GM19238 (cell line): ENCODE measurements around the gene CLEC16A.

Experiments
- DNase-seq: peaks from one replicate; pipeline ENCODE4 v3.0.0; 2011; ENCODE audit warnings: low spot score; ENCODE audit not compliant: insufficient read length

Gene CLEC16A

DNA sequence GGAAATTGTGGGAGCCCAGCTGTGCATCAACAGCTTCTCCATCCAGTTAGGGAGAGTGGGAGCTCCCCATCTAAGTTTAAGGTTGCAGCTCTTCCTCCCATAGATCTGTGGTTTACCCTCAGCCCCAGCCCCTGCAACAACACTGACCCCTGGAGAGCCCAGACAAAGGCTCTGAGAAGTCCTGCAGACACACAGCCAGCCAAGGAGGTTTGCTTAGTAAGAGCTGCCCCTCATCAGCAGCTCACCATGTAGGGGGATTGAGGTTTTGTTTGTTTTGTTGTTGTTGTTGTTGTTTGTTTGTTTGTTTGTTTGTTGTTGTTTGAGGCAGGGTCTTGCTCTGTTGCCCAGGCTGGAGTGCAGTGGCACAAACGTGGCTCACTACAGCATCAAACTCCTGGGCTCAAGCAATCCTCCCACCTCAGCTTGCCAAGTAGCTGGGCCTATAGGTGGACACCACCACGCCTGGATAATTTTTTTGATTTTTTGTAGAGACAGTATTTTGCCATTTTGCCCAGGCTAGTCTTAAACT is 138.6 kb downstream of the CLEC16A start:
- no peak for DNase-seq

DNA sequence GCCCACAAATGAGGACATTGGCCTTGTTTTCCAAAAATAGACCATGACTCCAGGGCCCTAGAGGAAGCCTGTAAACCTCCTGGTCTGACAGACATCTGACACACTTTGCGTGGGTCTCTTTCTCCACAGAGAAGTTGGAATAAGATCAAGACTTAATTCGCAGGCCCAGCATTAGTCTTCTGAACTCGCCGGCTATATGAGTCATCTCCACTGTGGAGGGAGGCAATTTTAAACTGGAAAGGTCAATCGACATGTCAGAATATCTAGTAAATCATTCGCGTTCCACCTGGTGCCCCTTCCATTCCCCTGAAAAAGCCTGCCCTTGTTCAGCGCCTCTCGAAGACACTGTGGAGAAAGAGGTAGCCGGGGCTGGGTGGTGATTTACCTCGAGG is 140.1 kb downstream of the CLEC16A start:
- DNase-seq: no peak

DNA sequence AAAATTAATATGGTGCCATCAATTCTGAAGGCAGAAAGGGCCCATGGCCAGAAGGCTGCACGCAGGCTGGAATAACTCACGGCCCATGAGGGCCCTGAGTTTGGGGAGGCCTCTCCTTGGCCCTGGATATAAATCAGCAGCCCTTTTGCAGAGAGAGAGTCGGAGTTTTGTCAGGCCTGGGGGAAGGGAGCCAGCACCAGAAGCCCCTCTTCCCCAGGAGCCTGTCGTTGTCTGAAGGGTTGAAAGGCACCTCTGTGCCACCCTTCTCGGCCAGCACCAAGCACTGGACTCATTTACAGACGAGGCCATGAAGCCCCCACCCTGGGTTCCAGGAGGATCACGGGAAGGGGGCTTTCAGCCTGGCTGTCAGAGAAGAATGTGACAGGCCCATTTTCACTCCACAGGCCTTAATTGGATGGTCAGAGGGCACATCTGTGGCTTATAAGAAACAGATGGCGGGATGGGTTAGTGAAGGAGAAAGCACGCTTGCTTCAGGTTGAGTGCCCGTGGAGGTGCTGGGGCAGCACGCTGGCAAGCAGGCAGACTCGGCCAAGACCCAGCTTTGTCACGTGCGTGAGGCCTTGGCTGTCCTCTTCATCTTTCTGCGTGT is 140.6 kb downstream of the CLEC16A start:
- DNase-seq: no peak

DNA sequence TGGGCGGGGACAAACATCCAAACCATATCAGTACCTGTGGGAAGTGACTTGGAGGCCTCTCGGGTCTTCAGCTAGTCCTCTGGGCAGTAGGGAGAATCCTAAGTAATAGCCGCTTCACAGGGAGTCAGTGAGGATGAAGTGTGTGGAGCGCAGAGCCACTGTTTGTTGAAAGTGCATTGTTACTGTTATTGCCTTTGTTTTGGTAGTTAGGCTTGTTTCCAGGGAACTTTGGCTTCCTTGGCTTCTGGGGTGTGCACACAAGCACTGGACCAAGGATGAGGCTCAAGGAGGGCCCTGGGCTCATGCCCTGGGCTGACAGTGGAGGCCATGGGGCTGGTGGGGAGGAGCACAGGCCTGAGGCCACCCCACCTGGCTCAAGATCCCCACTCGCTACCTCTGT is 141.6 kb downstream of the CLEC16A start:
- DNase-seq: no peak

DNA sequence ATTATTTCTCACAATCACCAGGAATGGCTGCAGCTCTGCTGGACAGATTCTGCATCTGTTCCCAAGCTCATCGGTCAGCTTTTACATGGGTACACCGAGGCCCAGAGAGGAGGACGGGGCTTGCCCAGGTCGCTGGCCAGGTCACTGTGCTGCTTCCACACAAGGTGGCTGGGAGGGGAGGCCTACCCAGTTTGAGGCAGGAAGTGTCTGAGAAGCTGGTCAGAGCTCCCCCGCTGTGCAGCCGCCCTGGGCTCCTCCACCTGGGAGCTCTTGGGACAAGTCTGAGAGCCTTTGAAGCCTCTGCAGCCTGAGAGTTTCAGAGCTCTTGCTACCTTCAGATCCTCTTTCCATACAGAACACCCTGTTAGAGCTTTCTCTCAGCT is 143.3 kb downstream of the CLEC16A start:
- no peak for DNase-seq

DNA sequence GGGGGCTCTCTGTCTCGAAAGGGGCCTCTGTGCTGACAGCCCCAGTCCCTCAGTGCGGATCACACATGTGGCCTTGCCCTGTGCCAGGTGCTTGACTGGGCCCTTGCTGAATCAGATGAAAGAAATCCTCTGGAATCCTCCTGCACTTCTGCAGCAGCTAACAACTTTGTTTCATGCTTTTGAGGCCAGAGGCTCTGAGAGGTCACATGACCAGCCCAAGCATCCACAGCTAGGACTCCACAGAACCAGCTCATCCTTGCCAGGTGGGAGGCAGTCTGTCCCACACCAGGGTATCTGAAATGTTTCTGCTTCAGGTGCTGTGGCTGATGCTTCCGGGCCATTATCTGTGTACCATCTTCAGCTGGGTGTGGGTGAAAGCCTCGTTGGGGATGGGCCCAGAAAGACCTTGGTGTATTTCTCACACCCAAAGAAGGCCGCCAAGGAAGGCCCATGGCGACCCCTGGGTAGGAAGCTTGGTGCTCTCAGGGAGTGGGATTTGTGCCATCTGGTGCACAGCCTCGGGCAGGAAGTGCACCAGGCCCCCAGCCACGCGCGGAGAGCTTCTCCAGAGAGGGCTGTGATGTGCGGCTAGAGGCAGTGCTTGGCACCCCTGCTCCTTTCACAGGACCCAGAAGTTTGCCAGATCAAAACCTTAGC is 143.8 kb downstream of the CLEC16A start:
- DNase-seq: no peak

DNA sequence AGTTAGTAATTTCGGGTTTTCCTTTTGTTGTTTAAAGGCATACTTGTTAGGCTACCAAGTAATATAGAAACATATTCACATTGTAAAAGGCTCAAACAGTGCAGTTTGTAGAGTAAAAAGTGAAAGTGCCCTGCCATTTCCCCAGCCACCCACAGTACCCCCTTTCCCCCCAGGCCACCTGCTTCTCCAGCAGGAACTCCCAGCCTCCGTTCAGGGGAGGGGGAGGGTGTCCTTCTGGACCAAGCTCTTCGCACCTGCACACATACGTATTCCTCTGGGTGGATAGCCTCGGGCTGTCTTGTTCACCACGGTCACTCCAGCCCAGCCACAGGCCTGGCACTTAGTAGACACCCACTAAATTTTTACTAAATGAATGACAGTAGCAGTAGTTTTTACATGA is 144.5 kb downstream of the CLEC16A start:
- DNase-seq: no peak

DNA sequence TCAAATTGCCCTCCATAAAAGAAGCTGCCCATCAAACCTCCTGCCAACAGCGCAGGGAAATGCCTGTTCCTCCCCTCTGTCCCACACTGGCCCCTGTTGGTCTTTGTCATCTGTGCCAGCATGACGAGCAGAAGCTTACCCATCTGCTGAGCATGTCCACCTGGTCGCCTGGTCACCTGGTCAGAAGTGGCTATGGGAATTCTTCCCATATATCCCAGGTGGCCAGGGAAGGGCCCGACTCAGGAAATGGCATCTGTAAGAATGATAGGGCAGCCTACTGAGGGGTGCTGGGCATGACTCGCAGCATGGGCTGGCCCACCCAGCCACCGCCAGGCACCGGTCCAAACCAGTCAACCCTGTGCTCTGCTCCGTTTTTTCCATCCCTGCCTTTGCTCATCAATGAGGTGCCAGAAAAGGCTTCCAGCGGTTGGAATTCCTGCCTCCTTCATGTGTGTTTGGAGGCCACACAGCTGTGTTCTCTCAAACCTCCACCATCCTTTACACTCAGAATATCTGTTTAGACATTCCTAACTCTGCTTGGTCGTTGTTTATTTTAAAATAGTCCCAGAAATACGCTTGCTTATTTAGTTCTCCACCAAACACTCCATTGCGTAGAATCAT is 145.2 kb downstream of the CLEC16A start:
- no peak for DNase-seq

DNA sequence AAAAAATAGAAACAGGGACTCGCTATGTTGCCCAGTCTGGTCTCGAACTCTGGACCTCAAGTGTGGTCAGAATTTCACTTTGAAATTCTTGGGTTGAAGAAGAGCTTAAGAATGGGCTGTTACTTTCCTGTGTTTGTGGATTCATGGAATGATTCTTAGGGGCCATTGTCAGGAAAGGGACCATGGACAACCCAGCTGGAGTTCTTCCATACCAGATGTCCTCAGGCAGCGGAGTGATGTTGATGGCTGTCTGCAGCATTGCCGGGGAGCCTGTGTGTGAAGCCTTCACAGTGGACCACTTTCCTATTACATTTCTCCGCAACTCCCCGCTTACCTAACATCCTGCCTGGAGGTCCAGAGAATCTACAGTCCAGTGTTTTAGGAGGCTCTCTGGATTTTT is 145.9 kb downstream of the CLEC16A start:
- no peak for DNase-seq

DNA sequence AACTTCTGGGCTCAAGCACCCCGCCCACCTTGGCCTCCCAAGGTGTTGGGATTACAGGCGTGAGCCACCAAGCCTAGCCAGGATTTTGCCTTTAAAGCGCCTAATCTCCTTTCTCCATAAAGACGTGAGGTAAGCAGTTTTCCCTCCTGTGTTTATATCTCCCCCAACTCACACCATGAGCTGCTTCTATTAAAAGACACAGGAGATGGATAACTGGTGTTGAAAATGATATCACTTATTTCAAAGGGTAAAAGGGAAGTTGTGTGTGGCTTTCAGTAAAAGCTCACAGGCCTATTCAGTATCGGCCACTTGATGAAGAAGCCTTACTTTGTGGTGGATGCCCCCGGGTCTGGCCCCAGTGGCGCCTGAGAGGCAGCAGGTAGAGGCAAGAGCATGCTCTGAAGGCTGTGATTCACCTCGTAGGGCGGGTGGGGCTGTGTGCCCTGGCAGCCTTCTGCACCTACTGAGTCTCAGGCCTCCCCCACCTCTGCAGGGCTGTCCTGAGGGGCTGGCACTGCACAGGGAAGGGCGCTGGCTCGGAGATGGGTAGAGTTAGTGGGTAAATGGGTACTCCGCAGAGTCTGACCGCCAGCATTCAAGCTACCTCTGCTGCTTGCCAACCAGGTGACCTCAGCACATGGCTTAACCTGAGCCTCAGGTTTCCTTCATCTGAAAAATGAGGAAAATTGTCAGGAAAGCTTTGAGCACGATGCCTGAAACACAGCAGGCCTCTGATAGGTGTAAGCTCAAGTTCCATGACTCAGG is 146.8 kb downstream of the CLEC16A start:
- no peak for DNase-seq

DNA sequence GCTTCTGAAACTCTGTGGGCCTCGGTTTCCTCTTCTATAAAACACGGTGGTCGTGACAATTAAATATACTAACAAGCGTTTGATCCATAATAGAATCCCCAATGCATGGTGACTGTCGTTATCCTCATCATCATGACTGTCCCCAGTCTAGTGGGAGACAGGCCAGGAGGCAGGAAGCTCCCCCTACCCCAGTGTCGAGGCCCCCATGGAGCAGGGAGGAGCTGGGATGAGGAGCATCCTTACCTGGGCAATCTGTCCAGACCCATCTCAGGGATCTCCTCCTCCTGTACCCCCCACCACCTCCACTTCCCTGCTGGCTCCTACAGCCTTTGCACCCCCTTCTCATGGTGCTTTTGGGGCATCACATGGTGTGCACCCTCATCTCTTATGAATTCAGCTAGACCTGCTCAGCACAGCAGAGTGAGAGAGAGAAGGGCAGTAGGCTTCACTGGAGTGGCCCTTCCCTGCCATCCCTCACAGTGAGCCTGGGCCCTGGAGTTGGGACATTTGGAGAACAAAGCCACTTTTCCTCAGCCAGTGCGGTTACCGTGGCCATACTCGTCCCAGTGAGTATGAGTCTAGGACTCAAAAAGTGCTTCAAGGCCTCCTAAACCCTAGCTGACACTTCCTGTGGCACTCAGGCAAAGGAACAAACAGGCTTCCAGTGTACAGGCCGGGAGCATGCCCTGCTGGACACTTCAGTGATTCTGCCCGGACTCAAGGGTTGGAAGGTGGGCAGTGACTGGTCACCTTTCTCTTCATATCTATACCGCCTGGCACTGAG is 148.6 kb downstream of the CLEC16A start:
- no peak for DNase-seq

DNA sequence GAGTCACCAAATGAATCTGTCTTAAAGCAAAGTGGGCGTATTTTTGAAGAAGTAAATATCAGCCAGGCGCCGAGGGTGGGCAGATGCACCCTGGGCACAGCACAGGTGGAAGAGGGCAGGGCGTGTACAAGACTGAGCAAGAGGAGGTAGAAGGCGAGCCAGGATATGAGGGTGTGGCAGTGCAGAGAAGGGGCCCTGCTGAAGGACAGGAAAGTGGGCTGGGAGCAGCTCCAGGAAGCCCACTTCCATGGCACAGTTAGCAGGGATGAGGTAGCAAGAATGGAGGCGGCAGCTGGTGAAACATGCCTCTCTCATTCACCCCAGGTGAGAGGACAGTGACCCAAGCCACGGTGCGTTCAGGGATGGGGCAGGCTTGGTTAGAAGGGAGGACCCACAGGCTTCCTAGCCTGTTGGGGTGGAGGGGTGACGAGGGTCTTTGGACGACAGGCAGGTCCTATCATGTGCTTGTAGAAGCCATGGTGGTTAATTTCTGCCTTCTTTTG is 149.3 kb downstream of the CLEC16A start:
- no peak for DNase-seq

DNA sequence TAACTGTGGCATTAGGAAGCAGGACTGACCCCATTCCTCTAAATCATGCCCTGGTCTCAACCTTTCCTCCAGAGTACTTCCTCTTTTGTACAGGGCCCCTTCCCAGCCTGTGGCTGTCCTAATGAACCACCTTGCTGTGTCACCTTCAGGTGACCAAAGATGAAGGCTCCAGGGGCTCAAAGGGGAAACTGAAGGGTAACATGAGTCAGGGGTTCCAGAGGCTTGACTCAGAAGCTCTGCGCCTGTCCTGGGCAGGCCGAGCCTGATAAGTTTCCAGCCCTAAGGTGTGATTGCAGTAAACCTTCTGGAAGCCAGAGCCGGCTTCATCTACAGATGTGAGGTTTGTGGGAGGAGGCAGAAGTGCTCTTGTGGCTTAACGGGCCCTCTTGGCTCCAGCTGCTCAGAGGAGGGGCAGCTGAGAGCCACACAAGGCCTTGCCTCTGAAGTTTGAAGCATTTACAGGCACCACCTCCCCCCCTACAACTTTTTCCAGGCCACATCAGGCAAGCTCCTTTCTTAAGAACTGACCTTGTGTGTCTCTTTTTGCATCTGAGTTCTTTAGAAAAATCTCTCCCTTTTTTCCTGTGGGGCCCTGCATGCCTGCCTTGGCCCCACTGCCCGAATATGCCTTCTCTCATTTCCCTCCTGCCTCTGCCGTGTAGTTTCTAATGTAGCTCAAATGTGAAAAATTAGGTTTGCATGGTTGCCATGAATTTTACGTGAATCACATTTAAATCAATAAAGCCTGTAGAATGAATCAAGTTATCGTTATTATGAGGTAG is 149.9 kb downstream of the CLEC16A start:
- DNase-seq: peak; percentile 76

DNA sequence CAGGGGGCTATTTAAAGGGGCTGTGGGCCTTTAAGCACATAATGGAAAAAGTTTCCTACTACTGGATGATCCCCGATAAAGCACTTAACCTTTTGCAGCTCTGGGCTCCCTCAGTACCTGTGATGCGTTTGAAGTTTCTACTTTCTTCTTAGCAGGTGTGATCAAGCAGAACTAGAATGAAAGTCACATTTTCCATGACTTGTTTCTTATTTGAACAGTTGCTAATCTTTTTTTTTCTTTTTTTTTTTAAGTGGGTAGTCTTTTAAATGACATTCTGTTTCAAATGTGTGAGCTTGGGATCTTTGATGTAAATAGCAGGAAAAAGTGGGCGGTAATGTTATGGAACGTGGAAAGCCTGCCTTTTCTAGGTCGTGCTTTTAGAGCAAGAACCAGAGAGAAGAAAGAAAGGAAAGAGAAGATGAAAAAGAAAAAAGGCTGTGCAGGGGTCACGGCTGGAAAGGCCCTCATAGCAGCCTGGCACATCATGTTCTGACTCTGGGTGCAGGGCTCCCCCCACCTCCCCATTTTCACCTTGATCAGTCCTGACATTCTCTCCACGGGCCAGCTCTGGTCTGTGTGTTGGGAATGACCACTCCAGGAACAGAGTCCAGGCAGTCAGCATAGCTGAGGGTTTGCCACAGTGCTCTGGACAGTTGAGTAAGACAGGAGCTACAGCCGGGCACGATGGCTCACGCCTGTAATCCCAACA is 150.6 kb downstream of the CLEC16A start:
- no peak for DNase-seq

DNA sequence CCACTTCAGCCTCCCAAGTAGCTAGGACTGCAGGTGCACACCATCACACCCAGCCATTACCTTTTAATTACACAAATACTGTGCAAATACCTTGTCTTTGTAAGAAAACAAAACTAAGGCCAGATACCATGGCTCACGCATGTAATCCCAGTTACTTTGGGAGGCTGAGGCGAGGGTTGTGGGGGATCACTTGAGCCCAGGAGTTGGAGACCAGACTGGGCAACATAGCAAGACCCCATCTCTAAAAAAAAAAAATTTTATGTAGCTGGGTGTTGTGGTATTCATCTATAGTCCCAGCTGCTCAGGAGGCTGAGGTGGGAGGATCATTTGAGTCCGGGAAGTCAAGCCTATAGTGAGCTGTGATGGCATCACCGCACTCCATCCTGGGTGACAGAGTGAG is 151.6 kb downstream of the CLEC16A start:
- DNase-seq: no peak

DNA sequence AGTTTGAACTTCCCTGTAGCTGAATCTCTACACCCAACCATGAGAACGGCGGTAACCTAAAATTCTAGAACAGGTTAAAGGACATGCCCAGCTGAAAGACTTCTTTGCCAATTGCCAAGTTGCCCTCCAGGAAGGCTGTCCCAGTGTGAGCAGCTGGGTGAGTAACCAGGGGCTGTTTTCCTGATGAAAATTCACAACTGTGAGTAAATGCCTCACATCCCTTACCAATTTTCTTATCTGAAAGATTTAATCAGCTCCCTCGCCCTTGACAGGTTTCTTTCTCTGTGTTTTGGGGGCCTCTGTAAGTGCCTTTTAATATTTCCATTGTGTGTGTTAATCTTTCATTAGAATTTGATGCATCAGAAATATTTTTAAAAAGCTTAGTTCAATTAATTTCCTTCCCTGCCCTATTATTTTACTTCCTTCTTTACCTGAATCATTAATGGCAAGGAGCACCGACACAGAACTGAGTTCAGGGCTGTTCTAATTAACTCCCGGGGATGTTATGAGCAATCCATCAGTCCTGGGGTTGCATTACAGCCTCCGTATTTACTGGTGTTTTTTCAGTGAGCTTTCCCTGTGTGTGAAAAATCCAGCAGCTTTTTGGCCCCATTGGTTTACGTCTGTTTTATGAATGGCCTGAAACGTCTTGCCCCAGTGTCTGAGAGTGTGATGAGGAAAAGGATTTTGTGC is 152.9 kb downstream of the CLEC16A start:
- DNase-seq: no peak

DNA sequence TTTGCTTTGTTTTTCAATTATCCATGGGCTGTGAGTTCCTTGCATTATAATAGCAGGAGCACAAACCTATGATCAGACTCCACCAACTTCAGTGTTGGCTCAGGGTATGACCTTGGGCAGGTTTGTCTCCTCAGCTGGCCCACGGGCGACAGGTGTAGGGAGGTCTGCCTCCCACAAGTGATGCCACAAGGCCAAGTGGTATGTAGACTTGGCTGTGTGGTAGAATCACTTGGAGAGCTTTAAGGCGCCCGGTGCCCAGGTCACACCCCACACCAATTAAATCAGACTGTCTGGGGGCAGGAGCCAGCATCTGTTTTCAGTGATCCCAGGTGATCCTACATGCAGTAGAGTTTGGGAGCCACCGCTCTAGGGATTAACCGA is 153.4 kb downstream of the CLEC16A start:
- DNase-seq: no peak

DNA sequence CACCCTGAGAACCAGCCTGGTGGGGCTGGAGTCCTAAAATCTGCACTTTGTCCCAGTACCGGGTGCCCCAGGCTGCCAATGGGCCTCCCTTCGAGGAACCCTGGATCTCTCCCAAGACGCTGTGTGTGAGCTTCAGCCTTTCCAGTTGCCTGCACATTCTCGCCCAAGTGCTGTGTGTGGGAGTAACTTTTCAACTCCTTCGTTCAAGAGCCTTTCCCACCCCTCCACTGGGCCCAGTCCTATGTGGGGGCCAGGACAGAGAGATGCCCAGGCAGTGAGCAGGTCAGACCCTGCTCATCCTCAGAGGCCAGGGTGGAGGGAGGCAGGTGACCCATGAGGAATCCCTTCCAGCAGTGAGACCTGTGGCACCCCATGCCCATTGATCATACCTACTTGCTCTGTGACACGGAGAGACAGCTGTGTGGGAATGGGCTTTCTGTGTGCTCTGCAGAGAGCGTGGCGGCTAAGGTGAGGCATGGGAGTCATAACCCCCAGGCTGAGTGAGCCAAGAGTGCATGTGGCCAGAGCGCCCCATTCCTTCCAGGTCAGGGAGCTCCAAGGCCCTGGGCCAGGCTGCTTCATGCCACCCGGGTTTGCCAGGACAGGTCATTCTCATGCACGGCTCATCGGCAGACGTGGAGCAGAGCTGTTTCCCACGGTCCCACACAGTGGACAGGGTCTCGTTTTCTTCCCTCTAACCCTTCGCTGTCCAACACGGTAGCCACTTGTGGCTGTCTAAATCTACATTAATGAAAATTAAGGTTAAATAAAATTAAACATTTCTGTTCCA is 154.4 kb downstream of the CLEC16A start:
- no peak for DNase-seq
